GM12875 (cell line): ENCODE measurements around the gene PPP1R27.

Source experiments
- H3K4me3 ChIP-seq: one replicate; pipeline ENCODE4 v1.5.1; 2011; ENCODE audit warnings: low read depth, low read length, control low read depth
- CTCF ChIP-seq: IDR thresholded peaks from 2 replicates; pipeline ENCODE4 v1.5.1; 2011; ENCODE audit warnings: low read depth, mild to moderate bottlenecking, control low read depth, inconsistent platforms, low read length, moderate library complexity, borderline replicate concordance; ENCODE audit not compliant: insufficient read depth

PPP1R27 gene

DNA sequence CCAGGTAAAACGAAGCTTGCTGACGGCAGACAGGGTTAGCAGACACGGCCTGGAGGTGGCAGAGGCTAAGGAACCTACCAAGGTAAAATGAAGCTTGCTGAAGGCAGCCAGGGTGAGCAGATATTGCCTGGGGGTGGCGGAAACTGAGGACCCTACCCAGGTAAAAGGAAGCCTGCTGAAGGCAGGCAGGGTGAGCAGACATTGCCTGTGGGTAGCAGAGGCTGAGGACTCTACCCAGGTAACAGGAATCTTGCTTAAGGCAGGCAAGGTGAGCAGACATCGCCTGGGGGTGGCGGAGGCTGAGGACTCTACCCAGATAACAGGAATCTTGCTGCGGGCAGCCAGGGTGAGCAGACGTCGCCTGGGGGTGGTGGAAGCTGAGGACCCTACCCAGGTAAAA, 33.5 kb downstream of the PPP1R27 start:
- no peak overlapping the region for H3K4me3 ChIP-seq
- TF ChIP-seq CTCF, result no peak

GRCh38 chr17:81794509-81794908, 40.3 kb downstream of the PPP1R27 start:
- no peak overlapping the region for H3K4me3 ChIP-seq
- TF ChIP-seq CTCF, result no peak

GRCh38 chr17:81794074-81794476, 40.8 kb downstream of the PPP1R27 start:
- H3K4me3 ChIP-seq, result no peak overlapping the region
- no peak for TF ChIP-seq CTCF

GRCh38 chr17:81792675-81793615, 41.9 kb downstream of the PPP1R27 start:
- H3K4me3 ChIP-seq, result no peak overlapping the region
- TF ChIP-seq CTCF, result no peak
